Measurements from ENCODE around the gene IL22RA2. TPM values are rescaled to one million over a fixed set of nuclear protein-coding genes. Genes with fewer than 3 reads are reported as not detected.
A peak's percentile ranks its signal among the peaks of the same experiment; 100 is the strongest.

Gene IL22RA2
- total RNA-seq, 1 donor from 2014 or later = not detected

- no peak overlapping the region for H3K27ac ChIP-seq
- no peaks in the 10 kb centered on the region for H3K4me1 ChIP-seq
- H3K27me3 ChIP-seq (ENCODE audit: low read depth) = no peaks in the 10 kb centered on the region
- DNase-seq (no peak), ATAC-seq (no peak)
- H3K4me3 ChIP-seq = no peak overlapping the region
- intact Hi-C loops (cut with DNase I) = no loop called here
- H3K9me3 ChIP-seq = no peaks in the 10 kb centered on the region
- no peak for TF ChIP-seq CTCF (IDR thresholded peaks at IDR 0.05)
- H3K36me3 ChIP-seq = no peaks in the 10 kb centered on the region
Observed at GRCh38 chr6:137163732-137164318, 9.6 kb downstream of the IL22RA2 start.

- ATAC-seq = no peak
- Histone ChIP-seq H3K27me3 (ENCODE audit: low read depth) (no peaks in the 10 kb centered on the region), H3K4me1 (peaks cover 3% of the 10 kb centered on the region), H3K4me3 (no peak overlapping the region), H3K9me3 (no peaks in the 10 kb centered on the region), H3K27ac (no peak overlapping the region), H3K36me3 (no peaks in the 10 kb centered on the region)
- DNase-seq = no peak
- intact Hi-C loops (cut with DNase I) = no loop called here
- TF ChIP-seq CTCF (IDR thresholded peaks at IDR 0.05) = no peak
Observed at GRCh38 chr6:137162692-137163306, 10.6 kb downstream of the IL22RA2 start.

GRCh38 chr6:137161949-137162348 is 11.5 kb downstream of the IL22RA2 start:
- Histone ChIP-seq H3K27ac (no peak overlapping the region), H3K9me3 (no peaks in the 10 kb centered on the region), H3K4me3 (no peak overlapping the region), H3K4me1 (peaks cover 12% of the 10 kb centered on the region), H3K36me3 (no peaks in the 10 kb centered on the region), H3K27me3 (ENCODE audit: low read depth) (no peaks in the 10 kb centered on the region)
- intact Hi-C loops (cut with DNase I) = no loop called here
- DNase-seq (no peak), ATAC-seq (no peak)
- no peak for TF ChIP-seq CTCF (IDR thresholded peaks at IDR 0.05)

- intact Hi-C loops (cut with DNase I) = no loop called here
- Histone ChIP-seq H3K36me3 (no peaks in the 10 kb centered on the region), H3K27ac (no peak overlapping the region), H3K4me1 (peaks cover 24% of the 10 kb centered on the region), H3K9me3 (no peaks in the 10 kb centered on the region), H3K4me3 (no peak overlapping the region), H3K27me3 (ENCODE audit: low read depth) (no peaks in the 10 kb centered on the region)
- TF ChIP-seq CTCF (IDR thresholded peaks at IDR 0.05) = no peak
- DNase-seq (no peak), ATAC-seq (peak; percentile 43 to 81)
Observed at GRCh38 chr6:137160763-137161162, 12.7 kb downstream of the IL22RA2 start.

- Histone ChIP-seq H3K36me3 (no peaks in the 10 kb centered on the region), H3K27ac (no peak overlapping the region), H3K9me3 (no peaks in the 10 kb centered on the region), H3K4me1 (peaks cover 30% of the 10 kb centered on the region), H3K27me3 (ENCODE audit: low read depth) (no peaks in the 10 kb centered on the region), H3K4me3 (no peak overlapping the region)
- ATAC-seq (no peak), DNase-seq (no peak)
- intact Hi-C loops (cut with DNase I) = no loop called here
- no peak for TF ChIP-seq CTCF (IDR thresholded peaks at IDR 0.05)
Observed at GRCh38 chr6:137159912-137160311, 13.5 kb downstream of the IL22RA2 start.
